GM23338 (cell line): ENCODE measurements around the gene OTOGL.

Source experiments
- CREB1 ChIP-seq: fragments of 250-450 bp; sonication (Bioruptor Pico); IDR thresholded peaks from 2 replicates; pipeline ENCODE4 v1.5.0; 2020; ENCODE audit warnings: low read depth, mild to moderate bottlenecking, moderate library complexity
- CTCF ChIP-seq, 2 experiments: fragments of 200-600 bp in 1 of 2; sonication (generic) in 1 of 2; conservative IDR thresholded peaks; 2 replicates each; pipeline versions ENCODE4 v1.5.1 to v1.6.1; 2016 to 2017; ENCODE audit warnings: antibody characterized with exemption in 2 of 2, low read depth in 2 of 2, mild to moderate bottlenecking in 2 of 2, moderate library complexity in 1 of 2
- ETS1 ChIP-seq: IDR thresholded peaks from 2 replicates; pipeline ENCODE4 v1.6.1; 2016; ENCODE audit warnings: antibody characterized with exemption
- EZH2 ChIP-seq: fragments of 200-600 bp; sonication (generic); IDR thresholded peaks from one replicate; pipeline ENCODE4 v1.8.0; 2017; ENCODE audit warnings: antibody characterized with exemption, mild to moderate bottlenecking, low read depth; ENCODE audit not compliant: unreplicated experiment
- EZH2phosphoT487 ChIP-seq: fragments of 200-600 bp; sonication (generic); IDR thresholded peaks from one replicate; pipeline ENCODE4 v1.8.1; 2018; ENCODE audit warnings: antibody characterized with exemption; ENCODE audit not compliant: unreplicated experiment
- POLR2AphosphoS5 ChIP-seq: IDR thresholded peaks from 2 replicates; pipeline ENCODE4 v1.6.1; 2016; ENCODE audit warnings: antibody characterized with exemption, low read depth
- REST ChIP-seq: IDR thresholded peaks from one replicate; pipeline ENCODE4 v1.6.1; 2018; ENCODE audit warnings: antibody characterized with exemption; ENCODE audit not compliant: unreplicated experiment

GRCh38 chr12:80277732-80278131 lies 178.4 kb downstream of the OTOGL start:
- TF ChIP-seq CTCF (conservative IDR thresholded peaks at IDR 0.05; ENCODE audit: low read depth in 2 of 2) (no peak), EZH2 (no peak), REST (no peak), POLR2AphosphoS5 (no peak), EZH2phosphoT487 (no peak), CREB1 (CRISPR knock-in tag) (no peak), ETS1 (no peak)
